Measurements from ENCODE around the gene PODXL2.
A peak's percentile ranks its signal among the peaks of the same experiment; 100 is the strongest.

The PODXL2 gene

DNA sequence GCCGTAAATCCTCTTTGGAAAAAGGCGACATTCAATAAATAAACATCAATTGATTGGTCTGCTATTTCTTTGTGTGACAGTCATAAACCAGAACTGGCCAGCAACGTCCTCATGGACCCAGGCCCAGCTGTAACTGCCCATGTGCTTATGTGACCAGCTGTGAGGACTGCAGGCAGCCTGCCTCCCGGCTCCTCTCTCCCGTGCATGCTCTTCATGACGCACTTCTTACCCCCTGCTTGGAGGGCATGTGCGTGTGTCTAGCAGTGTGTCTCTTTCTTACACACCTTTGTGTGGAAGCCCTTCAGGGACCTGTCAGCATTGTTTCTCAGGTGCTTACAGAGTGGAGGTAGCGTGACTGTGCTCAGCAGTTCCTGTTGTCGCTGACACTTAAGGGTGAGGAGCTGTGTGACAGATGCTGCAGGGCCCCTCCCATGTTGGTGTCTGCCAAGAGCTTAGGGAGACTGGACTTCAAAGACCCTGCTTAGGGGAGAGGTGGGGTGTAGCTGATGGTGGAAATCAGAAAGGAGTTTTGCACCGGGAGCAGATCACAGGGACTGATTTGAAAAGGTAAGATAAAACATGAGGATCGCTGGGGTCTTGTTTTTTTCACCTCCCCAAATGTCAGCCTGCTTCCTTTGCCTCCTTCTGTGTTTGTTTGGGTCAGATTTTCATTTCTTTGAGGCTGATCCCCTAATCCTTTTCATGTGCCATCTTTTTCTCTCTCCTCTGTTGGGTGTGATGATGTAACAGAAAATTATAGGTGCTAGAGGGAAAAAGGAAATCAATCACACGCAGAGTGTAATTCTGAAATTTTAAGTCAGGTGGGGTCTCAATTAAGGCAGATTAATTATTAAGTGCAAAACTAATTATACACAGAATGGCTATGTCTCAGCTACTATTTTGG is 2.1 kb downstream of the PODXL2 start:
- H3K27ac Mint-ChIP-seq, result peak overlapping the region; percentile 4
- no peak overlapping the region for H3K4me3 Mint-ChIP-seq
- peaks cover 2% of the 10 kb centered on the region for H3K36me3 Mint-ChIP-seq (ENCODE audit: low read depth)

DNA sequence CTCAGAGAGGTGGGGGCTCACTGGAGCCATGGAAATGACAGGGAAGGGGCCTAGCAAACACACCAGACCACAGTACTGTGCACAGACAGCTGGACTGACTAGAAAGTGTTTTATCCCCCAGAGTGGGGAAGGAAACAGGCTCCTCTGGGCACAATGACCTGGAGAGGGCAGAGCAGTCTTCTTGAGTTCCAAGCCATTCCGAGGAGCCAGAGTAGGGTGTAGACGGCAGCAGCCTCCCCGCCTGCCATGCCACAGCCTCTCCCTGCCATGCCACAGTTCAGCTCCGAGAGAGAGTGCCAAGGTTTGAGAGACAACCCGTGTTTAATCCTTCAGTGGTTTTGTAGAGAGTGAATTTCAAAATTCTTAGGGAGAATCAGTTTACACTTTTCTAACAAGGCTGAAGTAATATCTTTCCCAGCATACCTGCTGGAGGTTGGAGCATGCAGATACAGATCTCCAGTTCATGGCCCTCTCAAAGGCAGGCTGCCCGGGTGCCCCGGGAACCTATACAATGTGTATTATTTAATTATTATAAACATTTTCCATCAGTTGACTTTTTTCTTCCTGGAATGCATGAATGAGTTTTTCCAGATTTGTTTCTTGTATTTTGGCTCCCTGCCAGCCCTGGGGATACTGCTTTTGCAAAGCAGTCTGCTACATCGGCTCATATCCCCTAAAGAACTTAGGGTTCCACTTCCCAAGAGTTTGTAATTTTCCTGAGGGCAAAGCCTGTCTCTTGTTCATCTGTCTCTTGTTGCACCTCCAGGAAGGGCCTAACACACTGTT is 3.2 kb downstream of the PODXL2 start:
- Mint-ChIP-seq H3K9me3 (no peaks in the 10 kb centered on the region), H3K36me3 (ENCODE audit: low read depth) (peaks cover 2% of the 10 kb centered on the region), H3K4me3 (no peak overlapping the region), H3K27me3 (peaks cover 36% of the 10 kb centered on the region), H3K4me1 (peaks cover 17% of the 10 kb centered on the region), H3K27ac (no peak overlapping the region)
- ATAC-seq (no peak), DNase-seq (no peak)

More for the DNA sequence above, 2.1 kb downstream of the PODXL2 start:
- H3K9me3 Mint-ChIP-seq, result no peaks in the 10 kb centered on the region
- no peak for ATAC-seq
- H3K4me1 Mint-ChIP-seq, result peaks cover 28% of the 10 kb centered on the region
- H3K27me3 Mint-ChIP-seq, result peaks cover 42% of the 10 kb centered on the region
- DNase-seq, result no peak

- no peak overlapping the region for H3K27ac Mint-ChIP-seq
- no peaks in the 10 kb centered on the region for H3K9me3 Mint-ChIP-seq
- ATAC-seq, result no peak
- no peak overlapping the region for H3K4me3 Mint-ChIP-seq
- DNase-seq, result no peak
- no peaks in the 10 kb centered on the region for H3K36me3 Mint-ChIP-seq (ENCODE audit: low read depth)
- H3K27me3 Mint-ChIP-seq, result peaks cover 20% of the 10 kb centered on the region
- peaks cover 17% of the 10 kb centered on the region for H3K4me1 Mint-ChIP-seq
These were observed 5.7 kb downstream of the PODXL2 start for GRCh38 chr3:127634653-127635052.

DNA sequence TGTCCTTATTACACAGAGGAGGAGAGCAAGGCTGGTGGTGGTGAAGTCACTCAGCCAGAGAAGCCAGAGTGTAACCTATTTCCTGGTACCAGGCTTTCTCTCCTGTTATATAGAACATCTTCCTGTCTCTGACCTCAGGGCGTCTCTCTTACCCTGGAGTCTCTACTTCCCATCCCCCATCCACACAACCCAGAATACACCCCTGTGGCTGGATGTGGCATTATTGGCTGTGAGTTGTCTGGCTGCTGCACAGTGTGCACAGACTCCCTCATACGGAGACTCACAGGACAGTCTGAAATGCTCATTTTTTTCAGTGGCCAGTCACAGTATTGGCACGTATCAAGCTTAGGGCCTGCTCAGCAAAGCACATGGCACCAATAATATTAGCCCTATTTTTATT is 8.6 kb downstream of the PODXL2 start:
- H3K27me3 Mint-ChIP-seq, result peaks cover 3% of the 10 kb centered on the region
- no peak overlapping the region for H3K4me3 Mint-ChIP-seq
- no peak overlapping the region for H3K27ac Mint-ChIP-seq
- DNase-seq, result no peak
- peak; percentile 84 for ATAC-seq
- H3K36me3 Mint-ChIP-seq (ENCODE audit: low read depth), result no peaks in the 10 kb centered on the region
- no peaks in the 10 kb centered on the region for H3K9me3 Mint-ChIP-seq
- H3K4me1 Mint-ChIP-seq, result peaks cover 9% of the 10 kb centered on the region

- no peak for DNase-seq
- no peaks in the 10 kb centered on the region for H3K36me3 Mint-ChIP-seq (ENCODE audit: low read depth)
- peaks cover 3% of the 10 kb centered on the region for H3K27me3 Mint-ChIP-seq
- H3K27ac Mint-ChIP-seq, result no peak overlapping the region
- H3K4me3 Mint-ChIP-seq, result no peak overlapping the region
- H3K4me1 Mint-ChIP-seq, result peaks cover 9% of the 10 kb centered on the region
- no peaks in the 10 kb centered on the region for H3K9me3 Mint-ChIP-seq
- no peak for ATAC-seq
These were observed 9.0 kb downstream of the PODXL2 start for GRCh38 chr3:127637971-127638370.

- no peak overlapping the region for H3K4me3 Mint-ChIP-seq
- peaks cover 9% of the 10 kb centered on the region for H3K4me1 Mint-ChIP-seq
- H3K27me3 Mint-ChIP-seq, result peaks cover 2% of the 10 kb centered on the region
- H3K27ac Mint-ChIP-seq, result no peak overlapping the region
- H3K36me3 Mint-ChIP-seq (ENCODE audit: low read depth), result no peaks in the 10 kb centered on the region
- H3K9me3 Mint-ChIP-seq, result no peaks in the 10 kb centered on the region
- DNase-seq (no peak), ATAC-seq (no peak)
These were observed 10.4 kb downstream of the PODXL2 start for GRCh38 chr3:127639173-127640041.

DNA sequence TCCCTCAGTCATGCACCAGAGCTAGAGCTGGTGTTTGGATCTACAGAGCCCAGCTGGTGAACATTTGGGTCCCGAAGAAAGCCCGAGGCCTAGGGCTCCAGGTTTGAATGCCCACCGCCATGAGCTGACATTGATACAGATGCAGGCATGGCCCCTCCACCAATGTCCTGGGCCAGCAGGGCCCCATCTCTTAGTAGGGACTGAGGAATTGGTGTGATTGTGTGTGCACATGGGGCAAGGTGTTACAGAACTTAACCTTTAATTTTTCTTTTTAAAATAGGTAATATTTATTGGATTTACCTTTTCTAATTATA is 11.0 kb downstream of the PODXL2 start:
- Mint-ChIP-seq H3K27me3 (no peaks in the 10 kb centered on the region), H3K4me1 (peaks cover 9% of the 10 kb centered on the region), H3K4me3 (no peak overlapping the region), H3K36me3 (ENCODE audit: low read depth) (no peaks in the 10 kb centered on the region), H3K9me3 (no peaks in the 10 kb centered on the region), H3K27ac (no peak overlapping the region)
- ATAC-seq (no peak), DNase-seq (no peak)

DNA sequence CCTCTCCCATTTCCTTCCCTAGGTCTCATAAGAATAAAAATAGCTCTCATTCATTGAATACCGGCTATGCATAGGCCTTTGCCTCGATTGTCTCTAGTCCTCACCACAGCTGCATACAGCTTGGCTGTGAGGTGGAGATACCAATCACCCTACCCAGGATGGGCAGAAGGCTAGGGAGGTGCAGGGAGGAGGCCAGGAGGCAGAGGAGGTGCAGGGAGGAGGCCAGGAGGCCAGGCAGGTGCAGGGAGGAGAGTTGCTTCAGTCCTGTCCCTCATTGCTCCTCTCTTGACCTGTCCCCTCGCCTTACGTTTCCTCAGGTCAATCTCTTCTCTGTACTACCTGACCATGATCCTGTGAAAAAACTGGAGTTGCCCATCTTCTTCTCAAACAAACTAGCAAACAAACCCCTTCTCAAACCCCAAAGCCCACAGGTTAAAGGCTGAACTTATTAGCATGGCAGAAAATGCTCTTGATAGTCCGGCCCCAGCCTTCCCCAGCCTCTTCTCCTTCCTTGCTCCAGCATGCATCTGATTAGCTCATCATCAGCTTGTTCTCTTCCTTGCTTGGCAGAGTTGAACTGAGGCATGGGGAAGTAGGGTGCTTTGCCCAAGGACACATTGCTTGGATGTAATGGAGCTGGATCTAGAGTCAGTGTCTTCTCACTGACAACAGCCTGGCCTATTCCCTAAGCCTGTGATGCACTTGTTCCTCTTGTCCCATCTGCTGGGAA is 15.8 kb downstream of the PODXL2 start:
- no peaks in the 10 kb centered on the region for H3K4me1 Mint-ChIP-seq
- no peaks in the 10 kb centered on the region for H3K36me3 Mint-ChIP-seq (ENCODE audit: low read depth)
- no peaks in the 10 kb centered on the region for H3K9me3 Mint-ChIP-seq
- no peak overlapping the region for H3K4me3 Mint-ChIP-seq
- DNase-seq (no peak), ATAC-seq (no peak)
- H3K27me3 Mint-ChIP-seq, result no peaks in the 10 kb centered on the region
- no peak overlapping the region for H3K27ac Mint-ChIP-seq

GRCh38 chr3:127645371-127646015 is 16.5 kb downstream of the PODXL2 start:
- Mint-ChIP-seq H3K4me1 (no peaks in the 10 kb centered on the region), H3K36me3 (ENCODE audit: low read depth) (no peaks in the 10 kb centered on the region), H3K9me3 (no peaks in the 10 kb centered on the region), H3K27me3 (no peaks in the 10 kb centered on the region), H3K27ac (no peak overlapping the region), H3K4me3 (no peak overlapping the region)
- ATAC-seq (no peak), DNase-seq (no peak)

GRCh38 chr3:127646501-127647046 is 17.6 kb downstream of the PODXL2 start:
- Mint-ChIP-seq H3K4me3 (no peak overlapping the region), H3K27ac (no peak overlapping the region)

DNA sequence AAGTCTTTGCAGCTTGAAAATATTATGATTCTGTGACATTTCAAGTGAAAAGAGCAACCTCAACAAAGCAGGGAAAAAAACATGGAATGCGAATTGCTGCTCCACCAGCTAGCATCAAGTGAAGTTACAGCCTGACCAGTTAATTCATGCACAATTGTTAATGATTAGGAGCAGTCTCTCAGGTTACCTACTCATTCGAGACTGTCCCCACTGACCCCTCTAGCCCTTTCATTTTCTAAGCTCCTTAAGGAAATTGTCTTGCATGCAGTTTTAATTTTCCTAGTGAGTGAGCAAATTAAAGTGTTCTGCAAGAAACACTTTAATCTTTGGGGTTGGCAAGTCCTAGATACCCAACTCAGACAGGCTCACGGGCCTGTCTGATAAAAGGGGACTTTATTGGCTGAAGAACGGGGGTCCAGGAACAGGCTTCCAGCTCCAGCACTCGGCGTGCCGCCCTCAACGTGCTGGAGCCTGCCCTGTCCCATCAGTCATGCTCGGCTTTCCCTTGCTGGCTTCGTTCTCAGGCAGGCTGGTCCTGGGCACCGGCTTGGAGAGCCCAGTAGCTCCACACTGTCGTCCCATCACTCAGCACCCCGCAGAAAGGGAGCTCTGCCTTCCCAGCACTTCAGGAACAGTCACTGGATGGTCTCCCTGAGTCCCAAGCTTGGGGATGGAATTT is 18.3 kb downstream of the PODXL2 start:
- no peak overlapping the region for H3K27ac Mint-ChIP-seq
- no peak for DNase-seq
- H3K27me3 Mint-ChIP-seq, result no peaks in the 10 kb centered on the region
- no peak for ATAC-seq
- no peak overlapping the region for H3K4me3 Mint-ChIP-seq
- no peaks in the 10 kb centered on the region for H3K9me3 Mint-ChIP-seq
- H3K4me1 Mint-ChIP-seq, result no peaks in the 10 kb centered on the region
- no peaks in the 10 kb centered on the region for H3K36me3 Mint-ChIP-seq (ENCODE audit: low read depth)

More at GRCh38 chr3:127646501-127647046, 17.6 kb downstream of the PODXL2 start:
- Mint-ChIP-seq H3K9me3 (no peaks in the 10 kb centered on the region), H3K4me1 (no peaks in the 10 kb centered on the region), H3K27me3 (no peaks in the 10 kb centered on the region), H3K36me3 (ENCODE audit: low read depth) (no peaks in the 10 kb centered on the region)
- ATAC-seq (no peak), DNase-seq (no peak)

DNA sequence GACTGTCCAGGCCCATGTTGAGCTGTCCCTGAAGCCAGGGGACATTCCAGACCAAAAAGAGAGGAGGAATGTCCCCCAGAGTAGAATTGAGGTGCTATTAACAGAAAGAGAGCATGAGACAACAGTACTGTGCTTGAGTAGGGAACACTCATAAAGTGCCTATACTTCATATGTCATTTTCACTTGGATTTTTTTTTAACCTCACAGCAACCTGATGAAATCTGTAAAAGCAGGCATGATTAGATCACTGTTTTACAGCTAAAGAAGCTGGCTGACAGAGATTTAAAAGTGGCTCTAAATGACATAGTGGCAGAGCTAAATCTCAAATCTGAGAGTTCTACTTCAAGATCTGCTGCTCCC is 18.8 kb downstream of the PODXL2 start:
- Mint-ChIP-seq H3K27ac (no peak overlapping the region), H3K27me3 (no peaks in the 10 kb centered on the region), H3K36me3 (ENCODE audit: low read depth) (no peaks in the 10 kb centered on the region), H3K9me3 (no peaks in the 10 kb centered on the region), H3K4me3 (no peak overlapping the region), H3K4me1 (no peaks in the 10 kb centered on the region)
- DNase-seq (no peak), ATAC-seq (no peak)

- Mint-ChIP-seq H3K9me3 (no peaks in the 10 kb centered on the region), H3K4me1 (no peaks in the 10 kb centered on the region), H3K4me3 (no peak overlapping the region), H3K27ac (no peak overlapping the region), H3K27me3 (no peaks in the 10 kb centered on the region), H3K36me3 (ENCODE audit: low read depth) (no peaks in the 10 kb centered on the region)
- DNase-seq (no peak), ATAC-seq (no peak)
These were observed 21.3 kb downstream of the PODXL2 start for GRCh38 chr3:127650236-127650635.
